ENCODE data around the gene ATP2B3. TPM values are rescaled to one million over a fixed set of nuclear protein-coding genes. Genes with fewer than 3 reads are reported as not detected.

The ATP2B3 gene
- total and polyA plus RNA-seq, 10 of the 15 experiments (the other 5 are each of a cell fraction or from before 2014, with no cell fraction given), result 0.01 TPM; not detected in 9

- ChIA-PET POLR2A (no interaction called here), SMC1A (ENCODE audit: uncharacterized antibody, unreplicated experiment) (no interaction called here)
- in situ Hi-C loops (cut with MboI), result no loop called here
These were observed 22.7 kb upstream of the ATP2B3 start, which contains the start of gene BGN for GRCh38 chrX:153494541-153495361. TSS of gene BGN (plus strand) at chrX:153494980. CDS start at chrX:153504632, 9,652 bp downstream.

More at GRCh38 chrX:153494541-153495361, 22.7 kb upstream of the ATP2B3 start, which contains the start of gene BGN:
- peak; percentile 33; the same call in 2 of the 3 replicates for ATAC-seq
- Histone ChIP-seq H2AFZ (ENCODE audit: control insufficient read depth, low read depth, low read length) (no peak within 1 kb of the TSS), H3K4me1 (ENCODE audit: control insufficient read depth, insufficient read depth, low read length) (no peaks in the 10 kb centered on the region), H3K9me3 (replicated peaks; ENCODE audit: control insufficient read depth, insufficient read depth, low read length) (no peaks in the 10 kb centered on the region; the same call in 2 of the 3 replicates), H3K36me3 (ENCODE audit: control insufficient read depth in 2 of 2, insufficient read depth in 2 of 2, low read length in 1 of 2) (no peaks in the 10 kb centered on the region), H3K4me3 (no peak within 1 kb of the TSS), H3K4me2 (ENCODE audit: control insufficient read depth, insufficient read depth) (no peak within 1 kb of the TSS), H3K27ac (ENCODE audit: control insufficient read depth, insufficient read depth) (no peak within 1 kb of the TSS), H3K27me3 (replicated peaks in 1 of 2; ENCODE audit: control insufficient read depth in 2 of 2, insufficient read depth in 2 of 2, low read length in 1 of 2) (no peaks in the 10 kb centered on the region), H3K9ac (ENCODE audit: control insufficient read depth, insufficient read depth, low read length) (no peak within 1 kb of the TSS), H3K79me2 (ENCODE audit: control insufficient read depth, insufficient read depth, low read length) (no peaks in the 10 kb centered on the region), H4K20me1 (ENCODE audit: control insufficient read depth, insufficient read depth) (no peaks in the 10 kb centered on the region)
- DNase-seq (ENCODE audit: low read depth, low spot score), result no peak
- 40% methylated on average over 22 of the region's 41 CpGs for WGBS (ENCODE audit: insufficient coverage, insufficient replicate concordance, low lambda C conversion rate, missing lambda C conversion rate)
- no peak for FAIRE-seq
- intact Hi-C loops (cut with micrococcal nuclease; ENCODE audit: unreplicated experiment), result no loop called here
- TF ChIP-seq SMAD5 (IDR thresholded peaks at IDR 0.05; ENCODE audit: low read depth) (no peak), RELA (IDR thresholded peaks at IDR 0.05; ENCODE audit: borderline replicate concordance, partially characterized antibody) (no peak)
- TF ChIP-seq, protein P1, sequence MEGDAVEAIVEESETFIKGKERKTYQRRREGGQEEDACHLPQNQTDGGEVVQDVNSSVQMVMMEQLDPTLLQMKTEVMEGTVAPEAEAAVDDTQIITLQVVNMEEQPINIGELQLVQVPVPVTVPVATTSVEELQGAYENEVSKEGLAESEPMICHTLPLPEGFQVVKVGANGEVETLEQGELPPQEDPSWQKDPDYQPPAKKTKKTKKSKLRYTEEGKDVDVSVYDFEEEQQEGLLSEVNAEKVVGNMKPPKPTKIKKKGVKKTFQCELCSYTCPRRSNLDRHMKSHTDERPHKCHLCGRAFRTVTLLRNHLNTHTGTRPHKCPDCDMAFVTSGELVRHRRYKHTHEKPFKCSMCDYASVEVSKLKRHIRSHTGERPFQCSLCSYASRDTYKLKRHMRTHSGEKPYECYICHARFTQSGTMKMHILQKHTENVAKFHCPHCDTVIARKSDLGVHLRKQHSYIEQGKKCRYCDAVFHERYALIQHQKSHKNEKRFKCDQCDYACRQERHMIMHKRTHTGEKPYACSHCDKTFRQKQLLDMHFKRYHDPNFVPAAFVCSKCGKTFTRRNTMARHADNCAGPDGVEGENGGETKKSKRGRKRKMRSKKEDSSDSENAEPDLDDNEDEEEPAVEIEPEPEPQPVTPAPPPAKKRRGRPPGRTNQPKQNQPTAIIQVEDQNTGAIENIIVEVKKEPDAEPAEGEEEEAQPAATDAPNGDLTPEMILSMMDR (IDR thresholded peaks at IDR 0.05 in 2 of 3, conservative IDR thresholded peaks at IDR 0.05 in 1 of 3; ENCODE audit: control insufficient read depth in 2 of 3, extremely low read depth in 1 of 3, insufficient read depth in 1 of 3, low read depth in 3 of 3, low read length in 3 of 3), result 0 out of 6 replicates have a peak, but pooled peaks of 1 of the 3 experiments have one; percentile 7
- CTCF ChIA-PET, result no interaction called here
- BruUV-seq (replicated peaks), result no TSS peak
- RAD21 ChIA-PET (ENCODE audit: unreplicated experiment), result no interaction called here

Measured in GM12878 (cell line).